Sigmoid colon (tissue), 4 donors: ENCODE results near the gene PODXL.

Source experiments
- CTCF ChIP-seq, 4 experiments: fragments of 450-650 bp in 3 of 4; fragments of 200-600 bp in 1 of 4; IDR thresholded peaks; one replicate each; pipeline ENCODE4 v1.5.1; 2016 to 2019; ENCODE audit warnings: antibody characterized with exemption in 4 of 4, mild to moderate bottlenecking in 3 of 4, moderate library complexity in 2 of 4
- EP300 ChIP-seq, 4 donors: sonication (generic); formaldehyde crosslinking; IDR thresholded peaks; one replicate each; pipeline ENCODE4 v1.6.1; 2017; ENCODE audit warnings: antibody characterized with exemption in 4 of 4
- POLR2A ChIP-seq, 2 donors: fragments of 450-650 bp; IDR thresholded peaks; one replicate each; pipeline ENCODE4 v1.6.1; 2016; ENCODE audit warnings: antibody characterized with exemption in 2 of 2, mild to moderate bottlenecking in 2 of 2, moderate library complexity in 2 of 2
- POLR2AphosphoS5 ChIP-seq, 4 donors: sonication (generic); formaldehyde crosslinking; IDR thresholded peaks; one replicate each; pipeline ENCODE4 v1.6.1; 2017; ENCODE audit warnings: antibody characterized with exemption in 4 of 4

- TF ChIP-seq CTCF (IDR thresholded peaks at IDR 0.05) (no peak), POLR2A (IDR thresholded peaks at IDR 0.05) (no peak), EP300 (IDR thresholded peaks at IDR 0.05) (no peak), POLR2AphosphoS5 (IDR thresholded peaks at IDR 0.05) (no peak)
These were observed 26.3 kb downstream of the PODXL start for GRCh38 chr7:131530137-131530536.
